ENCODE data around the gene AMIGO1. TPM values are rescaled to one million over a fixed set of nuclear protein-coding genes. Genes with fewer than 3 reads are reported as not detected.

AMIGO1 gene
- total RNA-seq, 2 donors from 2014 or later, result 2.6 to 8.6 TPM

GRCh38 chr1:109542657-109543056 lies 33.1 kb upstream of the AMIGO1 start:
- ATAC-seq (no peak), DNase-seq (no peak)
- WGBS, 2 donors, result 84 to 91% methylated on average over 8 to 10 of the region's 10 CpGs
- H3K36me3 ChIP-seq (replicated peaks in 1 of 2; ENCODE audit: insufficient read depth in 1 of 2, low read depth in 2 of 2), result no peaks in the 10 kb centered on the region
- no peak overlapping the region for H3K27ac ChIP-seq
- H3K4me1 ChIP-seq, result peaks cover 11% of the 10 kb centered on the region
- H3K9me3 ChIP-seq, result no peaks in the 10 kb centered on the region
- no peaks in the 10 kb centered on the region for H3K27me3 ChIP-seq
- intact Hi-C loops (cut with DNase I), result loop anchor here (5.0 to 10.0 kb wide), 2 partner anchors 85 to 232 kb away; no protein-coding TSS in a partner anchor
- no peak overlapping the region for H3K4me3 ChIP-seq
- TF ChIP-seq CTCF (IDR thresholded peaks at IDR 0.05) (no peak), POLR2A (IDR thresholded peaks at IDR 0.05) (no peak)

GRCh38 chr1:109541102-109541501 lies 31.6 kb upstream of the AMIGO1 start:
- H3K9me3 ChIP-seq, result no peaks in the 10 kb centered on the region
- no peaks in the 10 kb centered on the region for H3K36me3 ChIP-seq (replicated peaks in 1 of 2; ENCODE audit: insufficient read depth in 1 of 2, low read depth in 2 of 2)
- TF ChIP-seq CTCF (IDR thresholded peaks at IDR 0.05), result no peak
- no peak for TF ChIP-seq POLR2A (IDR thresholded peaks at IDR 0.05)
- no peaks in the 10 kb centered on the region for H3K27me3 ChIP-seq
- no peak overlapping the region for H3K27ac ChIP-seq
- no peaks in the 10 kb centered on the region for H3K4me1 ChIP-seq
- DNase-seq (no peak), ATAC-seq (no peak)
- WGBS, 2 donors, result 73 to 76% methylated on average over 3 of the region's 3 CpGs
- intact Hi-C loops (cut with DNase I), result loop anchor here (5.0 to 10.0 kb wide), 2 partner anchors 86 to 234 kb away; no protein-coding TSS in a partner anchor
- H3K4me3 ChIP-seq, result no peak overlapping the region

GRCh38 chr1:109539676-109540075 lies 30.1 kb upstream of the AMIGO1 start, which contains the start of gene GPR61:
GPR61 (plus strand) TSS chr1:109539872; CDS start chr1:109543023, 3,151 bp downstream.
- no peaks in the 10 kb centered on the region for H3K36me3 ChIP-seq (replicated peaks in 1 of 2; ENCODE audit: insufficient read depth in 1 of 2, low read depth in 2 of 2)
- intact Hi-C loops (cut with DNase I), result loop anchor here (5.0 to 10.0 kb wide), 2 partner anchors 88 to 235 kb away; no protein-coding TSS in a partner anchor
- DNase-seq (no peak), ATAC-seq (no peak)
- TF ChIP-seq POLR2A (IDR thresholded peaks at IDR 0.05) (no peak), CTCF (IDR thresholded peaks at IDR 0.05) (no peak)
- WGBS, 2 donors, result 62 to 70% methylated on average over 1 to 7 of the region's 7 CpGs
- H3K4me1 ChIP-seq, result no peaks in the 10 kb centered on the region
- no peaks in the 10 kb centered on the region for H3K27me3 ChIP-seq
- H3K9me3 ChIP-seq, result no peaks in the 10 kb centered on the region
- no peak within 1 kb of the TSS for H3K4me3 ChIP-seq
- H3K27ac ChIP-seq, result no peak within 1 kb of the TSS

DNA sequence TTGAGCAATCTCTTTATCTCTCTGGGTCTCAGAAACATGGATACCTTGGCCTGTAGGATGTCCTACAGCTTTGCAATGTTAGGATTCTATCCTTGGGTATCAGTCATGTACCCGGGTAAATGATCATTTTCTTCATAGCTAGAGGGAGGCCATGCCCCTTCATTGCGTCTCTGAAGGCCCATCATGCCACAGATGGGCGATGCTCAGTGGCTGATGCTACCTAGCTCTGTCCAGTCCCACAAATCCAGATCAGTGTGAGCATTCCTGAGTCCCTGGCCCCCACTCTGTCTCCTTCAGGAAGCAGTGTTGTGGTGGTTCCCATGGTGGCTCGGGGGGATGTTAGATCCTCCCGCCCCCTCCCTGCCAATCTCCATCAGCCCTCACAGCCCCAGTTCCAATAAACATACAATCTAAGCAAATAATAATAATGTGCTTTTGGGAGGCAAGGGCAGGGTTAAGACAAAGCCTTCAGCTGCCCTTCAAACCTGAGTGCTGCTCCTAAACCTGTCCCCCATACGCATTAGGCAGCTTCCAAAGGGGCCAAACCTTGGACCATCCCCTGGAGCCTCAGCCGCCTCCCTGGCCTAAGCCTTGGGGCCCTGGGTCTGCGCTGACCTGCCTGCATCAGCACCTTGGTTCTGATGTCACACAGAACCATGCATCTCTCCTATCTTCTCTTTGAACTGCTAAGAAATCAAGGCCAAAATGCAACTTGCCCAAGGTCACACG lies 29.5 kb upstream of the AMIGO1 start:
- ATAC-seq (no peak), DNase-seq (no peak)
- H3K4me3 ChIP-seq, result no peak overlapping the region
- TF ChIP-seq CTCF (IDR thresholded peaks at IDR 0.05) (no peak), POLR2A (IDR thresholded peaks at IDR 0.05) (no peak)
- H3K27me3 ChIP-seq, result no peaks in the 10 kb centered on the region
- no peaks in the 10 kb centered on the region for H3K36me3 ChIP-seq (replicated peaks in 1 of 2; ENCODE audit: insufficient read depth in 1 of 2, low read depth in 2 of 2)
- no peaks in the 10 kb centered on the region for H3K4me1 ChIP-seq
- no peaks in the 10 kb centered on the region for H3K9me3 ChIP-seq
- intact Hi-C loops (cut with DNase I), result no loop called here
- H3K27ac ChIP-seq, result no peak overlapping the region
- WGBS, 2 donors, result 74 to 82% methylated on average over 7 to 9 of the region's 9 CpGs

Data from body of pancreas (tissue), 4 donors.